Fibroblast of mammary gland (primary cell): ENCODE data around the gene TOP2B.

Experiments used
- DNase-seq: peaks from one replicate; pipeline ENCODE4 v3.0.0-alpha.2; 2010; ENCODE audit warnings: low read depth
- H3K4me3 ChIP-seq: 2 replicates; pipeline ENCODE4 v1.5.1; 2011; ENCODE audit warnings: low read depth, mild to moderate bottlenecking, low read length, moderate library complexity; ENCODE audit not compliant: control insufficient read depth
- TF ChIP-seq, protein P1 (sequence below): conservative IDR thresholded peaks from 2 replicates; pipeline ENCODE4 v1.5.1; 2011; ENCODE audit warnings: low read depth, low read length, inconsistent platforms; ENCODE audit not compliant: control insufficient read depth, insufficient read depth

Gene TOP2B

DNA sequence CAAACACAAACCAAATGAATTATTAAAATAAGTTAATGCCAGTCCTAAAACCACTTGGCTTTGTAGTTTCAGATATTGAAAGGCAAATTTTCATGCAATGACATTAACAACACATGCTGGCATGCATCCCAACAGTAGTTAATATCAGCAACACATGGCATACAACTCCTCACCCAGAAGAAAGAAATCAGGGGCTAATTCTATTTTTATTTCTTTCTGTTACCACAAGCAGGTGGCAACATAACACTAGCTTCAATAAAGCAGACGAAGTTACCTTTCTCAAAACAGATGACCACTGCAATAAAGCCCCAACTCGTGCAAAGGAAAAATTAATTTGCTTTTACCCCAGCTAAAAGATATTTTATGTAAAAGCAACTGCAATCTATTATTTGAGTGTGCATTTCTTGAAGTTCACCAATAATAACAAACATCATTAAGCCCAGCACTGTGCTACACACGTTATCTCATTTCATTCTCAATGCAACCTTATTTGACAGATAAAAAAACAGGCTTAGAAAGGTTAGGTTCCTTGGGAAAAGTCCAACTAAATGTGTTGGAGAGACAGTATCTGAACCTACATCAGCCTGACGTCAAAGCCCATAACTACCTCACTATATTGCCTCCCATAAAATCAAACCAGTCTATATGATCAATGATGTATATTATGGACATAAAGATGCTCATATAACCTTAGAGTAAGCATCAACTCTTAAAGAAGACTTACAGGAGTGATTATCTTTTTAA, 2.8 kb downstream of the TOP2B start:
- TF ChIP-seq, protein P1, sequence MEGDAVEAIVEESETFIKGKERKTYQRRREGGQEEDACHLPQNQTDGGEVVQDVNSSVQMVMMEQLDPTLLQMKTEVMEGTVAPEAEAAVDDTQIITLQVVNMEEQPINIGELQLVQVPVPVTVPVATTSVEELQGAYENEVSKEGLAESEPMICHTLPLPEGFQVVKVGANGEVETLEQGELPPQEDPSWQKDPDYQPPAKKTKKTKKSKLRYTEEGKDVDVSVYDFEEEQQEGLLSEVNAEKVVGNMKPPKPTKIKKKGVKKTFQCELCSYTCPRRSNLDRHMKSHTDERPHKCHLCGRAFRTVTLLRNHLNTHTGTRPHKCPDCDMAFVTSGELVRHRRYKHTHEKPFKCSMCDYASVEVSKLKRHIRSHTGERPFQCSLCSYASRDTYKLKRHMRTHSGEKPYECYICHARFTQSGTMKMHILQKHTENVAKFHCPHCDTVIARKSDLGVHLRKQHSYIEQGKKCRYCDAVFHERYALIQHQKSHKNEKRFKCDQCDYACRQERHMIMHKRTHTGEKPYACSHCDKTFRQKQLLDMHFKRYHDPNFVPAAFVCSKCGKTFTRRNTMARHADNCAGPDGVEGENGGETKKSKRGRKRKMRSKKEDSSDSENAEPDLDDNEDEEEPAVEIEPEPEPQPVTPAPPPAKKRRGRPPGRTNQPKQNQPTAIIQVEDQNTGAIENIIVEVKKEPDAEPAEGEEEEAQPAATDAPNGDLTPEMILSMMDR, result no peak
- peak; percentile 20 for DNase-seq
- H3K4me3 ChIP-seq, result no peak overlapping the region

DNA sequence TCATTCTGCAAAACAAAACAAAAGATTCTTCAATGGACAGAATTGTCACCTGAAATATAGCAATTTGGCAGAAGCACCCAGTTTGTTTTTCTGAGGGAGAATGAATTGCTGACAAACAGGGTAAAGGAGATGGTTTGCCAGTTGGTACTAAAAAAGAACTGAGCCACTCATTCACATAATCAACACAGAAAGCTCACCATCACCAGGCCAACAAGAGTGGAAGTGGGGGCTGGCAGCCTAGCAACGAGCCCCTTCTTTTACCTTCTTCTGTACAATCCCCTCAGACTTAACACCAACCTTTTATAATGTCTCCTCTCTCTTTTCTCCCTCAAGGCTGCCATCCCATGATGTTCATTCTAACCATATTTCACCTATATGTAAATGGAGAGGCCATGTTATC, 5.9 kb downstream of the TOP2B start:
- no peak overlapping the region for H3K4me3 ChIP-seq
- TF ChIP-seq, protein P1, result no peak
- DNase-seq, result no peak

DNA sequence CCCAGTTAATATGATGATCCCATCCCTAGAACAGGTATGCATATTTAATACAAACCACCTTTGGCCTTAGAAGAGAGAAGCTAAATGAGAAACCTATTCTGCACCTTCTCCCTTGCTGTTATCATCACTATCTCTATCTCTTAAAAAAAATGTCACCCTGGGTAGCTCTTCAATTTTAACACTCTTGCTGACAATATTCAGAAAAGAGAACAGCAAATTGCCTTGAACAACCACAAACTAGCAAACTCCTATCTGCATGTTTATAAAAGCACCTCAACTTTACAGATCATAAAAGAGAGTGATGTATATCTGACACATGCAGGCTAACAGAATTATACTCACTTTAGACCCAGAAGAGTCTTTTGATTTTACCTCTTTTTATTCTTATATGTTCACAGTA, 7.4 kb downstream of the TOP2B start:
- no peak for DNase-seq
- TF ChIP-seq, protein P1, result no peak
- no peak overlapping the region for H3K4me3 ChIP-seq

DNA sequence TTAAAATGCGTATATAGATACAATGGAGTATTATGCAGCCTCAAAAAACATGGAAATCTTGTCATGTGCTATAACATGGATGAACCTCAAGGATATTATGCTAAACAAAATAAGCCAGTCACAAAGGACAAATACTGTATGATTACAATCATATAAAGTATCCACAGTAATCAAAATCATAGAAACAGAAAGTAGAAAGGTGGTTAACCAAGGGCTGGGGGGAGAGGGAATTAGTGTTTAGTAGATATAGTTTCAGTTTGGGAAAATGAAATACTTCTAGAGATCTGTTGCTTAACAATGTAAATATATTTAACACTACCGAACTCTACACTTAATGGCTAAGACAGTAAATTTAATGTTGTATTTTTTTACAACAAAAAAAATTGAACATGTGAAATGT, 9.0 kb downstream of the TOP2B start:
- no peak overlapping the region for H3K4me3 ChIP-seq
- DNase-seq, result no peak

DNA sequence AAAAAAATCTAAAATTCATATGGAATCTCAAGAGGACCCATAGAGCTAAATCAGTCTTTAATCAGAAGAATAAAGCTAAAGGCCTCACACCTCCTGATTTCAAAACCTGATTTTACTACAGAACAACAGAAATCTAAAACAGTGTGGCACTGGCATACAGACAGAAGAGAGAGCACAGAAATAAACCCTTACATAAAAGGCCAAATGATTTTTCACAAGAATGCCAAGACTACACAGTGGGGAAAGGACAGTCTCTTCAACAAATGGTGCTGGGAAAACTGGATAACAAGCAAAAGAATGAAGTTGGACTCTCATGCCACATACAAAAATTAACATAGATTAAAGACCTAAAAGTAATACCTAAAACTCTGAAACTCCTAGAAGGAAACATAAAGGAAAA, 10.1 kb downstream of the TOP2B start:
- no peak for DNase-seq
- TF ChIP-seq, protein P1, result no peak
- no peak overlapping the region for H3K4me3 ChIP-seq

More for the DNA sequence above, 9.0 kb downstream of the TOP2B start:
- TF ChIP-seq, protein P1, result no peak

DNA sequence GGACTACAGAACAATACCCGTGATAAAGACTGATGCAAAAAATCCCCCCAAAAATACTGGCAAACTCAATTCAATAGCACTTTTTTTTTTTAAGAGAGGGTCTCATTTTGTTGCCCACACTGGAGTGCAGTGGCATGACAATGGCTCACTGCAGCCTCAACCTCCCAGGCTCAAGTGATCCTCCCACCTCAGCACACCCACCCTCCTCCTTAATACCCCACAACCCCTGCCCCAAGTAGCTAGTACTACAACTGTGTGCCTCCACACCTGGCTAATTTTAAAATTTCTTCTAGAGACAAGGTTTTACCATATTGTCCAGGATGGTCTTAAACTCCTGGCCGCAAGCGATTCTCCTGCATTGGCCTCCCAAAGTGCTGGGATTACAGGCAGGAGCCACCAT, 11.4 kb downstream of the TOP2B start:
- H3K4me3 ChIP-seq, result no peak overlapping the region
- DNase-seq, result no peak
- TF ChIP-seq, protein P1, result no peak
